WTC11 (cell line): ENCODE data around the gene CDK5RAP2. TPM values are rescaled to one million over a fixed set of nuclear protein-coding genes. Genes with fewer than 3 reads are reported as not detected.

Experiments used
- ATAC-seq: fragments of 200-7000 bp; cut with Tn5 transposase; 2 replicates; pipeline ENCODE4 v1.10.0; 2021; ENCODE audit warnings: mild to moderate bottlenecking, moderate library complexity
- CTCF ChIA-PET: fragments of 300-600 bp; sonication (Branson Sonifier 250); formaldehyde crosslinking; loops from one replicate; lab custom pipeline; 2021; ENCODE audit warnings: antibody characterized with exemption; lab: Charles Lee
- POLR2A ChIA-PET: fragments of 350-600 bp; sonication (Branson Sonifier 250); formaldehyde crosslinking; loops from one replicate; lab custom pipeline; 2021; ENCODE audit warnings: antibody characterized with exemption; lab: Charles Lee
- DNase-seq: peaks from one replicate; pipeline ENCODE4 v3.0.0; 2021; ENCODE audit warnings: low spot score
- H3K27ac Mint-ChIP-seq: 2 replicates; pipeline ENCODE4 v1.8.0; 2021; ENCODE audit warnings: mixed read lengths
- H3K27me3 Mint-ChIP-seq: 2 replicates; pipeline ENCODE4 v1.8.0; 2021; ENCODE audit warnings: low read depth, mild to moderate bottlenecking, moderate library complexity, mixed read lengths
- H3K36me3 Mint-ChIP-seq: 2 replicates; pipeline ENCODE4 v1.8.0; 2021; ENCODE audit warnings: mixed read lengths
- H3K4me1 Mint-ChIP-seq: 2 replicates; pipeline ENCODE4 v1.8.0; 2022; ENCODE audit warnings: mixed read lengths
- H3K4me3 Mint-ChIP-seq: 2 replicates; pipeline ENCODE4 v1.8.0; 2021; ENCODE audit warnings: mild to moderate bottlenecking, moderate library complexity, mixed read lengths
- H3K9me3 Mint-ChIP-seq: 2 replicates; pipeline ENCODE4 v1.8.0; 2021; ENCODE audit warnings: mixed read lengths
- CREM ChIP-seq: sonication (generic); formaldehyde crosslinking; IDR thresholded peaks from 2 replicates; pipeline ENCODE4 v1.8.1; 2022; ENCODE audit warnings: mild to moderate bottlenecking, missing genetic modification reagents, moderate library complexity
- EMX1 ChIP-seq: fragments of 250-450 bp; sonication (Bioruptor Pico); IDR thresholded peaks from 2 replicates; pipeline ENCODE4 v1.8.0; 2021; ENCODE audit warnings: mild to moderate bottlenecking
- HMGA2 ChIP-seq: fragments of 250-450 bp; sonication (Bioruptor Pico); IDR thresholded peaks from 2 replicates; pipeline ENCODE4 v1.4.0; 2021; ENCODE audit warnings: mild to moderate bottlenecking, moderate library complexity
- IRF2 ChIP-seq: sonication (generic); formaldehyde crosslinking; IDR thresholded peaks from 2 replicates; pipeline ENCODE4 v1.8.0; 2022; ENCODE audit warnings: low read depth, missing genetic modification reagents, borderline replicate concordance
- JAZF1 ChIP-seq: fragments of 250-450 bp; sonication (Bioruptor Pico); IDR thresholded peaks from 2 replicates; pipeline ENCODE4 v1.9.0; 2021; ENCODE audit warnings: moderate library complexity, mild to moderate bottlenecking, inconsistent platforms
- MYBL2 ChIP-seq: sonication (generic); formaldehyde crosslinking; IDR thresholded peaks from 2 replicates; pipeline ENCODE4 v1.8.1; 2023; ENCODE audit warnings: mild to moderate bottlenecking, moderate library complexity, missing genetic modification reagents
- NFE2L1 ChIP-seq: sonication (generic); formaldehyde crosslinking; IDR thresholded peaks from 2 replicates; pipeline ENCODE4 v1.8.1; 2023; ENCODE audit warnings: missing genetic modification reagents
- NR2C2 ChIP-seq: sonication (generic); formaldehyde crosslinking; IDR thresholded peaks from 2 replicates; pipeline ENCODE4 v1.8.0; 2022; ENCODE audit warnings: mild to moderate bottlenecking, missing genetic modification reagents
- NR3C1 ChIP-seq: sonication (generic); formaldehyde crosslinking; conservative IDR thresholded peaks from 2 replicates; pipeline ENCODE4 v1.8.1; 2023; ENCODE audit warnings: low read depth, mild to moderate bottlenecking, missing genetic modification reagents
- RORB ChIP-seq: fragments of 250-450 bp; sonication (Bioruptor Pico); IDR thresholded peaks from 2 replicates; pipeline ENCODE4 v1.9.0; 2021; ENCODE audit warnings: mild to moderate bottlenecking
- SP1 ChIP-seq: sonication (generic); formaldehyde crosslinking; conservative IDR thresholded peaks from 2 replicates; pipeline ENCODE4 v1.8.1; 2022; ENCODE audit warnings: missing genetic modification reagents
- TEAD1 ChIP-seq: sonication (generic); formaldehyde crosslinking; IDR thresholded peaks from 2 replicates; pipeline ENCODE4 v1.8.0; 2022; ENCODE audit warnings: mild to moderate bottlenecking, missing genetic modification reagents
- TEAD4 ChIP-seq: sonication (generic); formaldehyde crosslinking; IDR thresholded peaks from 2 replicates; pipeline ENCODE4 v1.8.0; 2022; ENCODE audit warnings: mild to moderate bottlenecking, missing genetic modification reagents
- TP53 ChIP-seq: sonication (generic); formaldehyde crosslinking; IDR thresholded peaks from 2 replicates; pipeline ENCODE4 v1.8.1; 2023; ENCODE audit warnings: mild to moderate bottlenecking, missing genetic modification reagents
- ZNF138 ChIP-seq: sonication (generic); formaldehyde crosslinking; conservative IDR thresholded peaks from 2 replicates; pipeline ENCODE4 v1.8.1; 2022; ENCODE audit warnings: mild to moderate bottlenecking, moderate library complexity, missing genetic modification reagents
- ZNF423 ChIP-seq: fragments of 250-450 bp; sonication (Bioruptor Pico); IDR thresholded peaks from 2 replicates; pipeline ENCODE4 v2.1.2; 2022; ENCODE audit warnings: mild to moderate bottlenecking, moderate library complexity
- total RNA-seq: library from RNA; stranded (reverse); gene quantifications from 3 replicates; pipeline ENCODE4 v1.2.3, GENCODE V29; 2021
- TF ChIP-seq, protein P1 (sequence below): fragments of 250-450 bp; sonication (Bioruptor Pico); IDR thresholded peaks from 2 replicates; pipeline ENCODE4 v2.1.2; 2022; ENCODE audit warnings: mild to moderate bottlenecking, moderate library complexity
- TF ChIP-seq, protein P2 (sequence below): sonication (generic); formaldehyde crosslinking; IDR thresholded peaks from 2 replicates; pipeline ENCODE4 v1.8.0; 2023; ENCODE audit warnings: missing genetic modification reagents
- TF ChIP-seq, protein P3 (sequence below): sonication (generic); formaldehyde crosslinking; IDR thresholded peaks from 2 replicates; pipeline ENCODE4 v1.8.1; 2023; ENCODE audit warnings: mild to moderate bottlenecking, missing genetic modification reagents, borderline replicate concordance
- TF ChIP-seq, protein P4 (sequence below): fragments of 200-600 bp; IDR thresholded peaks from 2 replicates; pipeline ENCODE4 v1.8.0; 2022; ENCODE audit warnings: antibody characterized with exemption
- TF ChIP-seq, protein P5 (sequence below): fragments of 250-450 bp; sonication (Bioruptor Pico); IDR thresholded peaks from 2 replicates; pipeline ENCODE4 v1.9.0; 2021; ENCODE audit warnings: mild to moderate bottlenecking, borderline replicate concordance

CDK5RAP2 gene
- total RNA-seq, 1 experiment from 2014 or later = 48.3 TPM

DNA sequence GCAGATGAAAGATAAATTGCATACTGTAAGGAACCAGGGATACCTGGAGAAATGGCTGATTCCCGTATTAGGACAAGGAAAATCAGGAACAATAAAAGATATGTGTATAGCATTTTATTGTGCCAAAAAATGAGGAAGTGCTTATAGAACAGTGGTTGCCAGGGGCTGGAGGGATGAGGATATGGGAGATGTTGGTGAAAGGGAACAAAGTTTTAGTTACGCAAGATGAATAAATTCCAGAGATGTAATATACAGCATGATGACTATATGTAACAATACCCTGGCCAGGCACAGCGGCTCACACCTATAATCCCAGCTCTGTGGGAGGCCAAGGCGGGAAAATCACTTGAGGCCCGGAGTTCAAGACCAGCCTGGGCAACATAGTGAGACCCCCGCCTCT lies 101.8 kb downstream of the CDK5RAP2 start:
- peaks cover 35% of the 10 kb centered on the region for H3K36me3 Mint-ChIP-seq
- DNase-seq = no peak
- no peaks in the 10 kb centered on the region for H3K27me3 Mint-ChIP-seq
- no peaks in the 10 kb centered on the region for H3K9me3 Mint-ChIP-seq
- TF ChIP-seq ZNF423 (CRISPR knock-in tag) (no peak), TP53 (CRISPR knock-in tag) (no peak), HMGA2 (no peak), SP1 (CRISPR knock-in tag) (no peak), NR2C2 (CRISPR knock-in tag) (no peak), TEAD4 (CRISPR knock-in tag) (no peak), MYBL2 (CRISPR knock-in tag) (no peak), EMX1 (no peak), NFE2L1 (no peak), NR3C1 (CRISPR knock-in tag) (no peak), JAZF1 (no peak)
- TF ChIP-seq, protein P1, sequence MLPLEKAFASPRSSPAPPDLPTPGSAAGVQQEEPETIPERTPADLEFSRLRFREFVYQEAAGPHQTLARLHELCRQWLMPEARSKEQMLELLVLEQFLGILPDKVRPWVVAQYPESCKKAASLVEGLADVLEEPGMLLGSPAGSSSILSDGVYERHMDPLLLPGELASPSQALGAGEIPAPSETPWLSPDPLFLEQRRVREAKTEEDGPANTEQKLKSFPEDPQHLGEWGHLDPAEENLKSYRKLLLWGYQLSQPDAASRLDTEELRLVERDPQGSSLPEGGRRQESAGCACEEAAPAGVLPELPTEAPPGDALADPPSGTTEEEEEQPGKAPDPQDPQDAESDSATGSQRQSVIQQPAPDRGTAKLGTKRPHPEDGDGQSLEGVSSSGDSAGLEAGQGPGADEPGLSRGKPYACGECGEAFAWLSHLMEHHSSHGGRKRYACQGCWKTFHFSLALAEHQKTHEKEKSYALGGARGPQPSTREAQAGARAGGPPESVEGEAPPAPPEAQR = no peak
- TF ChIP-seq, protein P2, sequence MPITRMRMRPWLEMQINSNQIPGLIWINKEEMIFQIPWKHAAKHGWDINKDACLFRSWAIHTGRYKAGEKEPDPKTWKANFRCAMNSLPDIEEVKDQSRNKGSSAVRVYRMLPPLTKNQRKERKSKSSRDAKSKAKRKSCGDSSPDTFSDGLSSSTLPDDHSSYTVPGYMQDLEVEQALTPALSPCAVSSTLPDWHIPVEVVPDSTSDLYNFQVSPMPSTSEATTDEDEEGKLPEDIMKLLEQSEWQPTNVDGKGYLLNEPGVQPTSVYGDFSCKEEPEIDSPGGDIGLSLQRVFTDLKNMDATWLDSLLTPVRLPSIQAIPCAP = no peak
- TF ChIP-seq, protein P3, sequence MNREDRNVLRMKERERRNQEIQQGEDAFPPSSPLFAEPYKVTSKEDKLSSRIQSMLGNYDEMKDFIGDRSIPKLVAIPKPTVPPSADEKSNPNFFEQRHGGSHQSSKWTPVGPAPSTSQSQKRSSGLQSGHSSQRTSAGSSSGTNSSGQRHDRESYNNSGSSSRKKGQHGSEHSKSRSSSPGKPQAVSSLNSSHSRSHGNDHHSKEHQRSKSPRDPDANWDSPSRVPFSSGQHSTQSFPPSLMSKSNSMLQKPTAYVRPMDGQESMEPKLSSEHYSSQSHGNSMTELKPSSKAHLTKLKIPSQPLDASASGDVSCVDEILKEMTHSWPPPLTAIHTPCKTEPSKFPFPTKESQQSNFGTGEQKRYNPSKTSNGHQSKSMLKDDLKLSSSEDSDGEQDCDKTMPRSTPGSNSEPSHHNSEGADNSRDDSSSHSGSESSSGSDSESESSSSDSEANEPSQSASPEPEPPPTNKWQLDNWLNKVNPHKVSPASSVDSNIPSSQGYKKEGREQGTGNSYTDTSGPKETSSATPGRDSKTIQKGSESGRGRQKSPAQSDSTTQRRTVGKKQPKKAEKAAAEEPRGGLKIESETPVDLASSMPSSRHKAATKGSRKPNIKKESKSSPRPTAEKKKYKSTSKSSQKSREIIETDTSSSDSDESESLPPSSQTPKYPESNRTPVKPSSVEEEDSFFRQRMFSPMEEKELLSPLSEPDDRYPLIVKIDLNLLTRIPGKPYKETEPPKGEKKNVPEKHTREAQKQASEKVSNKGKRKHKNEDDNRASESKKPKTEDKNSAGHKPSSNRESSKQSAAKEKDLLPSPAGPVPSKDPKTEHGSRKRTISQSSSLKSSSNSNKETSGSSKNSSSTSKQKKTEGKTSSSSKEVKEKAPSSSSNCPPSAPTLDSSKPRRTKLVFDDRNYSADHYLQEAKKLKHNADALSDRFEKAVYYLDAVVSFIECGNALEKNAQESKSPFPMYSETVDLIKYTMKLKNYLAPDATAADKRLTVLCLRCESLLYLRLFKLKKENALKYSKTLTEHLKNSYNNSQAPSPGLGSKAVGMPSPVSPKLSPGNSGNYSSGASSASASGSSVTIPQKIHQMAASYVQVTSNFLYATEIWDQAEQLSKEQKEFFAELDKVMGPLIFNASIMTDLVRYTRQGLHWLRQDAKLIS (CRISPR knock-in tag) = no peak
- TF ChIP-seq, all 79 proteins: peak for 0
- ATAC-seq = no peak
- ChIA-PET POLR2A (no interaction called here), CTCF (interaction anchor here (0.6 to 2.2 kb wide), 7 partner anchors 7 to 58 kb away, joined by 3 to 38 read pairs (median 11); no protein-coding TSS in a partner anchor)
- no peak overlapping the region for H3K27ac Mint-ChIP-seq
- H3K4me1 Mint-ChIP-seq = peaks cover 14% of the 10 kb centered on the region
- no peak overlapping the region for H3K4me3 Mint-ChIP-seq

DNA sequence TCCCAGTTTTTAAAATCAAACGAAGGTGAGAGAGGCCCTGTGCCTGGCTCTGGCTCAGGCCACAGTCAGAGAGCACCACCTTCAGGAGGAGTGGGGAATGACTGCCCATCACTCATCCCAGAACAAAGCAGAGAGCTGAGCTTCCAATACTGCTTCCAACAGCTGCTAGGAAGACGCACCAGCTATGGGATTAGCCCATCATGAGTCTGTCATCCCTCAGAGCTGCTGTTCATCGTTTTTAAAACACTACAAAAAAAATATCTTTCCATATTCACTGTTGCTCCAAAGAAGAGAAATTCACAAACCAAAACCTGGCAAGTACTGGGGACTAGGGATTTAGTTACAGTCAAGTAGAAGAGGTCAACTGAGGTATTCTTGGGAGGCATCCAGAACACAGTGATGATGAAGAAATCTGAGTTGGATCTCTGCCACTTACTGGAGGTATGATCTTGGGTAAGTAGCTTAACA lies 102.4 kb downstream of the CDK5RAP2 start:
- CTCF ChIA-PET = interaction anchor here (0.6 to 2.2 kb wide), 45 partner anchors 8 to 915 kb away, joined by 3 to 38 read pairs (median 4); no protein-coding TSS in a partner anchor
- TF ChIP-seq CREM = no peak
- TF ChIP-seq, protein P4, sequence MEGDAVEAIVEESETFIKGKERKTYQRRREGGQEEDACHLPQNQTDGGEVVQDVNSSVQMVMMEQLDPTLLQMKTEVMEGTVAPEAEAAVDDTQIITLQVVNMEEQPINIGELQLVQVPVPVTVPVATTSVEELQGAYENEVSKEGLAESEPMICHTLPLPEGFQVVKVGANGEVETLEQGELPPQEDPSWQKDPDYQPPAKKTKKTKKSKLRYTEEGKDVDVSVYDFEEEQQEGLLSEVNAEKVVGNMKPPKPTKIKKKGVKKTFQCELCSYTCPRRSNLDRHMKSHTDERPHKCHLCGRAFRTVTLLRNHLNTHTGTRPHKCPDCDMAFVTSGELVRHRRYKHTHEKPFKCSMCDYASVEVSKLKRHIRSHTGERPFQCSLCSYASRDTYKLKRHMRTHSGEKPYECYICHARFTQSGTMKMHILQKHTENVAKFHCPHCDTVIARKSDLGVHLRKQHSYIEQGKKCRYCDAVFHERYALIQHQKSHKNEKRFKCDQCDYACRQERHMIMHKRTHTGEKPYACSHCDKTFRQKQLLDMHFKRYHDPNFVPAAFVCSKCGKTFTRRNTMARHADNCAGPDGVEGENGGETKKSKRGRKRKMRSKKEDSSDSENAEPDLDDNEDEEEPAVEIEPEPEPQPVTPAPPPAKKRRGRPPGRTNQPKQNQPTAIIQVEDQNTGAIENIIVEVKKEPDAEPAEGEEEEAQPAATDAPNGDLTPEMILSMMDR = peak; percentile 72
- TF ChIP-seq, all 79 proteins: peak for 1
- Mint-ChIP-seq H3K4me1 (peaks cover 8% of the 10 kb centered on the region; the same call in 1 of the 2 replicates), H3K9me3 (no peaks in the 10 kb centered on the region), H3K27me3 (no peaks in the 10 kb centered on the region), H3K36me3 (peaks cover 30% of the 10 kb centered on the region), H3K27ac (no peak overlapping the region), H3K4me3 (no peak overlapping the region)
- POLR2A ChIA-PET = no interaction called here
- ATAC-seq (peak; percentile 99), DNase-seq (peak; percentile 75)

DNA sequence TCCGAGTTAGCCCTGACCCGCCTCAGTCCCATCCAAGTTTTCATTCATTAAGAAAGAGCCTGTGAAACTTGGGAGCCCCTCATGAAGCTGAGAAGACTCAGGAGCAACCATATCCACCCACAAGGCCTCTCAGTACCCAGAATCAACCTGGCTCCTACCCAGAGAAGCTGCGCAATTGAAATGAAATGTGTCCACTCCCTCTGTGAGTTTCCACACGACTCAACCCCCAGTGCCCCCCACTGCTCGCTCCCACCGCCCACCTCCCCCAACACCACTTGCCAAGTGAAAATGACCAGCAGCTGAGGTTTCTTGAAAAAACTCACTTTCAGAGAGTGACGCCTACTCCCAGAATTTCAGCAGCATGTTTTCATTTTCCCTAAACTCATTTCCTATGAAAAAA lies 104.6 kb downstream of the CDK5RAP2 start:
- Mint-ChIP-seq H3K9me3 (no peaks in the 10 kb centered on the region), H3K36me3 (peaks cover 36% of the 10 kb centered on the region), H3K27me3 (no peaks in the 10 kb centered on the region), H3K27ac (no peak overlapping the region), H3K4me3 (no peak overlapping the region), H3K4me1 (no peaks in the 10 kb centered on the region)
- CTCF ChIA-PET = no interaction called here
- POLR2A ChIA-PET = no interaction called here
- no peak for ATAC-seq
- no peak for DNase-seq
- TF ChIP-seq SP1 (CRISPR knock-in tag) (no peak), RORB (CRISPR knock-in tag) (no peak), NR2C2 (CRISPR knock-in tag) (no peak), JAZF1 (no peak), IRF2 (CRISPR knock-in tag) (no peak), MYBL2 (CRISPR knock-in tag) (no peak), ZNF138 (no peak), CREM (no peak), TEAD1 (CRISPR knock-in tag) (no peak)
- TF ChIP-seq, protein P5, sequence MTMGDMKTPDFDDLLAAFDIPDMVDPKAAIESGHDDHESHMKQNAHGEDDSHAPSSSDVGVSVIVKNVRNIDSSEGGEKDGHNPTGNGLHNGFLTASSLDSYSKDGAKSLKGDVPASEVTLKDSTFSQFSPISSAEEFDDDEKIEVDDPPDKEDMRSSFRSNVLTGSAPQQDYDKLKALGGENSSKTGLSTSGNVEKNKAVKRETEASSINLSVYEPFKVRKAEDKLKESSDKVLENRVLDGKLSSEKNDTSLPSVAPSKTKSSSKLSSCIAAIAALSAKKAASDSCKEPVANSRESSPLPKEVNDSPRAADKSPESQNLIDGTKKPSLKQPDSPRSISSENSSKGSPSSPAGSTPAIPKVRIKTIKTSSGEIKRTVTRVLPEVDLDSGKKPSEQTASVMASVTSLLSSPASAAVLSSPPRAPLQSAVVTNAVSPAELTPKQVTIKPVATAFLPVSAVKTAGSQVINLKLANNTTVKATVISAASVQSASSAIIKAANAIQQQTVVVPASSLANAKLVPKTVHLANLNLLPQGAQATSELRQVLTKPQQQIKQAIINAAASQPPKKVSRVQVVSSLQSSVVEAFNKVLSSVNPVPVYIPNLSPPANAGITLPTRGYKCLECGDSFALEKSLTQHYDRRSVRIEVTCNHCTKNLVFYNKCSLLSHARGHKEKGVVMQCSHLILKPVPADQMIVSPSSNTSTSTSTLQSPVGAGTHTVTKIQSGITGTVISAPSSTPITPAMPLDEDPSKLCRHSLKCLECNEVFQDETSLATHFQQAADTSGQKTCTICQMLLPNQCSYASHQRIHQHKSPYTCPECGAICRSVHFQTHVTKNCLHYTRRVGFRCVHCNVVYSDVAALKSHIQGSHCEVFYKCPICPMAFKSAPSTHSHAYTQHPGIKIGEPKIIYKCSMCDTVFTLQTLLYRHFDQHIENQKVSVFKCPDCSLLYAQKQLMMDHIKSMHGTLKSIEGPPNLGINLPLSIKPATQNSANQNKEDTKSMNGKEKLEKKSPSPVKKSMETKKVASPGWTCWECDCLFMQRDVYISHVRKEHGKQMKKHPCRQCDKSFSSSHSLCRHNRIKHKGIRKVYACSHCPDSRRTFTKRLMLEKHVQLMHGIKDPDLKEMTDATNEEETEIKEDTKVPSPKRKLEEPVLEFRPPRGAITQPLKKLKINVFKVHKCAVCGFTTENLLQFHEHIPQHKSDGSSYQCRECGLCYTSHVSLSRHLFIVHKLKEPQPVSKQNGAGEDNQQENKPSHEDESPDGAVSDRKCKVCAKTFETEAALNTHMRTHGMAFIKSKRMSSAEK (CRISPR knock-in tag) = no peak
